DMS79 (cell line): Measurements from ENCODE around the gene ARPC5.
A peak's percentile ranks its signal among the peaks of the same experiment; 100 is the strongest.
"Not testable (repeated sequence)": the region's sequence is repeated elsewhere in the genome, so short reads cannot be mapped to it uniquely, and the experiment has no call there.

Experiments
- DNase-seq: peaks from one replicate; lab custom pipeline; 2025; lab: John Stamatoyannopoulos, UW

Gene ARPC5

GRCh38 chr1:183635606-183636333, at the start of gene ARPC5:
Gene ARPC5 (minus strand): TSS chr1:183635783. CDS start chr1:183635659, 124 bp downstream.
- DNase-seq = peak; percentile 89

DNA sequence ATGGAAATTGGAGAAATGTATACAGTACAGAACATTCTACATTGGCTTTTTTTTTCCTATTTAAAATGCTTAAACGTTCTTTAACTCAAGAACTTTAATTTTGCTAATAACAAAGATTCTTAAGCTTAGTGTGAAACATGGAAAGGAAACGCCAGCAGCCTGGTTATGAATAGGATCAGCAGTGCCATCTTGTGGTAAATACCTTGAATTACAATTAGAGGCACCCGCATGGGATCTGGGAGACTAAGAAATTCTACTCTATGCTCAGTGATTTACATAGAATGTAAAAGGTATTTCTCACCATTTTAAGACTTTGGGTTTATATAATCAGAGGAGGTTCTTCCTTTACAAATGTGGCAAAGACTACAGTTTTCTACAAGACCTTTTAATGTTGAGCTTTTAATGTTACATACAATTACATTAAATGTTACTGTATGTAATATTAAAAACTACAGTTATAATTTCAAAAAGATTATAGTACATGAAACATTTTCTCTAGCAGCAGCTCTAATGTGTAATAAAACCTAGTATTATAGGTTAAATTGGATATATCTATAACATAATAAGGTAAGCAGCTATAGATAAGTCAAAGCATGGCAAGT, 49.6 kb upstream of the ARPC5 start:
- no peak for DNase-seq

DNA sequence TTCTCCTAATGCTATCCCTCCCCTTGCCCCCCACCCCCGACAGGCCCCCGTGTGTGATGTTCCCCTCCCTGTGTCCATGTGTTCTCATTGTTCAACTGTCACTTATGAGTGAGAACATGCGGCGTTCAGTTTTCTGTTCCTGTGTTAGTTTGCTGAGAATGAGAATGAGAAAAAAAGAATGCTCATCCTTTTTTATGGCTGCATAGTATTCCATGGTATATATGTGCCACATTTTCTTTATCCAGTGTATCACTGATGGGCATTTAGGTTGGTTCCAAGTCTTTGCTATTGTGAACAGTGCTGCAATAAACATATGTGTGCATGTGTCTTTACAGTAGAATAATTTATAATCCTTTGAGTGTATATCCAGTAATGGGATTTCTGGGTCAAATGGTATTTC, 43.8 kb upstream of the ARPC5 start:
- DNase-seq = not testable (repeated sequence)

DNA sequence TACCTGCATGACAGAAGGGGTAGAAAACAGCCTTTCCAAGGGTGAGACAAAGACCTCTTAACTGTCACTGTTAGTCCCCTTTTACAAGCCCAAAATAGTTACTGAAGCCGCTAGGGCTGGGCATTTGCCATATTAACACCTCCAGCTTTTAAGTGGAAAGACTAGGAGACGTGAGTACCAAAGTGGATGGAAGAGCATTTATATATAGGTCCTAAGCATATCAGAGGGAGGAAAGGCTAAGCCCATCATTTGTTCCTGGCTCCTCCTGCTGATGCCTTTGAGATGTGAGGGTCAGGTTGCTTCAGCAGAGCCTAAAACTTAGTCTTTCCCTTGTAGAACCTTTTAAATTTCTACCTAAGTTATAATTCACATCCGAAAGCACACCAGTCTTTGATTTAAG, 43.2 kb upstream of the ARPC5 start:
- DNase-seq = no peak

- no peak for DNase-seq
Observed at GRCh38 chr1:183676586-183677189, 41.1 kb upstream of the ARPC5 start.

DNA sequence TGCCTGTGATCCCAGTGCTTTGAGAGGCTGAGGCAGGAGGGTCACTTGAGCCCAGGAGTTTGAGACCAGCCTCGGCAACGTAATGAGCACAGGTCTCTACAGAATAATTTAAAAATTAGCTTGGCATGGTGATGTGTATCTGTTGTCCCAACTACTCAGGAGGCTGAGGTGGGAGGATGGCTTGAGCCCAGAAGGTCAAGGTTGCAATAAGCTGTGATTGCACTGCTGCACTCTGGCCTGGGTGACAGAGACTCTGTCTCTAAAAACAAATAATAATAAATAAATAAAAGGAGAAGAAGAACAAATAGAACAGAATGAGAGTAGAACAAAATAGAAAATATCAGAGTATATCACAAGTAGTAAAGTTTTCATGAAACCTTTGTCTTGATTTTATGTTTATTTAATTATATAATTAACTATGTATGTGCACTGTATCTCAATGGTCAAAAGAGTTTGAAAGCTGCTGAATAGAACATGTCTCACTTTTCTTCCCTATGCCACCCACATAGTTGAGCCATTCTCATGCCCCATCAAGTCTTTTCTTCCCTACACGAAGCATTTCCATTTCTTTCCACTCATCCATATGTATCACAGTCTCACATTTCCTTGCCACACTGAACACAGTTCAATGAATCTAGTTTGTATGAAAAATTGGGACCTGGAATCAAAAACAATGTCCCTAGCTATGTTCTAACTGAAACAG, 40.5 kb upstream of the ARPC5 start:
- no peak for DNase-seq

DNA sequence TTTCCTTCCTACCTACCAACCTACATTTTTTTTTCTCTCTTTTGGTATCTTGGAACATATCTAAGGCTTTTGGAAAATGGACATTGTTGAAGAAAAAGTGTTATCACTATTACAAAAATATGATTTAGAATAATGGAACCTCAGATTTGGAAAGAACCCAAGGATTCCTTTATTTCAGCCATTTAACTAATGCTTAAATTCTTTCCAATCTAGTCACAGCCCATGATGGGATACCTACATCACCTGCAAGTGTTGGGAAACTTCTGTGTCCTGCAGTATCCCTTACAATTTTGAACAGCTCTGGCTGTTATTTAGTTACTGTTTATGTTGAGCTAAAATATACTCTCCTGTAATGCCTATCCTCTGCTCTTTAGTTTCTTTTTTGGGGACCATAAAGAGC, 39.8 kb upstream of the ARPC5 start:
- no peak for DNase-seq

DNA sequence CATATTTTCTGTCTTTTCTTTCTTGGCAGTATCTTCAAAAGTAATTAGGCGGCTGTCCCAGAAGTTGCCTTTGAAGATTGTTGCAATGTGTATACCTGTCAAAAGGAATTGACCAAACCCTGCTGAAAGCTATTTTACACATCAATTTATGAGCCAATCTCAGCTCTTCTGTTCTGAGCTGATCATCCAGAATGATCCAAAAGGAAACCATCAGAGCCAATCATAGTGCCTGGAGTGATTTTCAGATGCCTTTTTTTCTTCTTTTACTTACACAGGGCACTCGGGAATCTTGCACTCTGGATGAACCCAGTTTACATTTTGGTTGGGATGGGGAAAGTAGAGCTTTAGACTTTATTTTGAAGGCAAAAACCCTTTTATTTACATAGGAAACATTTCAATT, 39.3 kb upstream of the ARPC5 start:
- DNase-seq = no peak

GRCh38 chr1:183674339-183674738, 38.8 kb upstream of the ARPC5 start:
- no peak for DNase-seq

DNA sequence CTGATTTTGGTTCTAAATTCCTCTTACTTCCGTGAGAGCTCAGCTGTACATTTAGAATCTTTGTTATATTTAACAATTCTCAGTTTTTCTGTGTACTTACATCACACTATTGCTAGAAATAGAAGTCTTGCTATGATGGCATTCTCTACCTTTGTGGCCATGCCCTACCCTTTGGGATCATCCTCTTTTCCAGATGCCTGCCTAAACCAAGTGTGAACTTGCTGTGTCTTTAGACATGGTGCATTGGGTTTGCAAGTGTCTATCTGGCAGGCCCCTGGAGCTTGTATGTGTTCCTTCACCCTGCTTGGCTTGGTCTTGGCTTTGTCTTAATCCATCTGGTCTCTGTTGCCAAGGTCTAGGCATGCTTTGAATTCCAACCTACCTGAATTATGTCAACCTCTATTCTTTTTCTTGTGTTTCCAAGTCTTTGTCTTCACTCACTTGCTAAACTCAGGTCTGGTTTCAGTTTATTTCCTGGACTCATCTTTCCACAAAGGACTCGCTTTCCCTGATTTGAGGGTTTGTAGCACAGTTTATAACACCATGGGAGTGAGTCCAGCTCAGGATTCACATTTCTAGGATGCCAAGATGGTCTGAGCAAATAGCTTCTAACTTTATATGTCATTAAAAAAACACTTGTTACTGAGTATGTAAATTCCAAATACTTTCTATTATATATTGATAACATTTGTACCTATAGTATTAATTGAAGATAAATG, 38.2 kb upstream of the ARPC5 start:
- no peak for DNase-seq

GRCh38 chr1:183670169-183670568, 34.6 kb upstream of the ARPC5 start:
- no peak for DNase-seq

DNA sequence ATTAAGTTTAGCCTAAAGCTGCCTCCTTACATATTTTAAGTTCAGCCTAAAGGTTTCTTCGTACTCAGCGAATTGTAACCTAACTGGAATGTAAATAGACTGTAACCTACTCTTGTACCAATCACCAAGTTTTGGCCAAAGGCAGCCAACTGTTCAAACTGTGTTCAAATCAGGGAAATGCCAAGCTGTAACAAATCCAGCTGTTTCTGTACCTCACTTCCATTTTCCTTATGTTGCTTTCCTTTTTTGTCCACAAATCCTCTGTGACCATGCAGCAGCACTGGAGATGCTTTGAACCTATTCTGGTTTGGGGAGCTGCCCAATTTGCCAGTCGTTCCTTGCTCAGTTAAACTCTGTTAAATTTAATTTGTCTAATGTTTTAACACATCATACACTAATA, 20.8 kb upstream of the ARPC5 start:
- no peak for DNase-seq

- peak; percentile 38 for DNase-seq
Observed at GRCh38 chr1:183655562-183656075, 20.0 kb upstream of the ARPC5 start.

DNA sequence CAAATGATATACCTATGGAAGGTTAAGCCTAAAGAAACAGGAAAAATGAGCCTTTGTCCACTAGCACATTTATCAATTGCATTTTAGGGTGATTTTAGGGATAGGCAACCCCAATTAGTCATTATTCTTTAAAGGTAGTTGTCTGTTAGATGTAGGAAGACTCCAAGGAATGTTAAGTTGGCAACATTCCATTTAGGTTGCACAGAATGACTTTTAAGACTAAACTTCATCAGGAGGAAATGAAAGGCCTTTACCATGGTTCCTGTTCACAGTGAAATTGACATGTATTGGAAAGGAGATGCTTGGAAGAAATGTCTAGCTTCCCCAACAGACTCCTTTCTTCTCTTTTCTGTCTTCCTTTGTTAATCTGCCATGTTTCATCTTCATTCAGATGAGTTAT, 19.1 kb upstream of the ARPC5 start:
- DNase-seq = no peak

DNA sequence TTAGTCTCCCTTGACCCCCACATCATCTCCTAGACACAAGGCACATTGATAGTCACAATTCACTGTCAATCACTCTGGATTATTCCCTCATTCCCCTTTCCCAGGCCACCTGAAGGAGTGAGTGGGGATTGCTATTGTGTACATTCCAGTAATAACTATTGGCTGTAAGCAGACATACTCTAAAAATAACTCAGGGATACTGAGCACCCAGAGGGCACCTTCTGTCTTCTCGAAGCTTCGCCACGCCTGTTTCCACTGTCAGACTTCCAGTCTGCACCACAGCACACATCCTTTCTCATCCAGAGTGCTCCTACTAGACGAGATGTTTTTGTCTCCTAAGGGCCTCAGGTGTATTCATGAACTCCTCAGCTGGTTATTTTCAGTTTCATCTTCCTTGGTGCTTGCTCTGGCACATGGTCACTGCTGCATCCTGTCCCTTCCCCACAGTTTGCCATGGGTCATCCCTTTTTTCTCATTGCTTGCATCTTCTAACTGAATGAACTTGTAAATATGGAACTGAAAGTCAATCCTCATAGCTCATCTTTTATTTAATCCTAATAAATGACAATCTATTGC, 18.4 kb upstream of the ARPC5 start:
- no peak for DNase-seq

DNA sequence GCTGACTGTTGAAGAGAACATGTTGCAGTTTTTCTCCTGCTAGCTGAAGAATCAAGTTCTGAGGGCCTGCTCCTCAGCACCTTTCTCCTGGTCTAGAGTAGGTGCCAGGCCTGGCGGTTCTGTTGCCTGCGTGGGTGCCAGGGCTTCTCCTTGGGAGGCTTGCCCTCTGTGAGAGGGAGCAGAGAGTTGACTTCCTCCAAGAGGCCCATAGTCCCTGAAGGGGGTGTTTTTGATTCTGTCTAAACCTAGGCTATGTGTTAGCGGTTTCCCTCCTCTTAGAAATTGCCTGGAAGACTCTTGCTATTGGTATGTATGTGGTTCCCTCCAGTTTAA, 17.8 kb upstream of the ARPC5 start:
- DNase-seq = no peak

GRCh38 chr1:183652547-183653461, 17.2 kb upstream of the ARPC5 start, which contains the start of gene APOBEC4:
Gene APOBEC4 (minus strand): TSS chr1:183653316. CDS start chr1:183648781, 4,535 bp downstream.
- DNase-seq = no peak

GRCh38 chr1:183652107-183652506, 16.5 kb upstream of the ARPC5 start:
- DNase-seq = no peak

DNA sequence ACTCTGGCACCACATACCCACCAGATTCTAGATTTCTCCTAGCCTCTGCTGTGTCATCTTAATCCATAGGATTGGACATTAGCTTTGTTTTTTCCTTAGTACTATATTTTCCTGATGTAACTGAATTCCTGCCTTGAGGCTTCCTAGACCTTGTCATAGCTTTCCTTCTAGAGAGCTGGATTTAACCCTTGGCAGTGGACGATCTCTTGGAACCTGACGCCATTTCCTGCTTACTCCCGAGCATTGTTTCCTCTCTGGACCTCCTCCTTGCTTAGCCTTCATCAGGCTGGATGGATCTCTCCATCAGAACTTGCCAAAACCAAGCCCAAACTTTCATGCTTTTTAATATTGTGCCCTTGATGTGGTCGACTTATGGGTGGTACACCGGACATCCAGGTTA, 16.0 kb upstream of the ARPC5 start:
- DNase-seq = no peak

- no peak for DNase-seq
Observed at GRCh38 chr1:183648042-183648441, 12.5 kb upstream of the ARPC5 start.

DNA sequence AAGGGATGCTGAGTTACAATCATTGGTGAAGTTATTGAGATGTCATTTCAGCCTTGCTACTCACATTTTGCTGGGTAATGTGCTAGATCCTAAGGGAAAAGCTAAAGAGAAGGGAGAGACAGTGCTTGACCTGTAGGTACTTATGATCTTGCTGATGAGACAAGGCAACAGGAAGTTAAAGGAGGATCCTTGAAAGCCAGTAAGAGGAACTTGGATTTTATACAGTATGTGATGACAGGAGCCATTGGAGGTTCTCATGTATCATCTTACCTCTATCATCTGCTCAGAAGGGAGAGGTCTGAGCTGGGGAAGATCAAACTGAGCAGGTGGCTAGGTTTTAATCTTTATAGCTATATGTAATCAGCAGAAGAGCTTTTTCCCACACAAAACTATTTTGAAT, 11.2 kb upstream of the ARPC5 start:
- DNase-seq = no peak
